H1 (cell line): Measurements from ENCODE around the gene ZNF14. TPM values are rescaled to one million over a fixed set of nuclear protein-coding genes. Genes with fewer than 3 reads are reported as not detected.

ENCODE experiments used
- CTCF ChIA-PET: fragments of 300-600 bp; sonication (Branson Sonifier 250); formaldehyde crosslinking; loops from one replicate; lab custom pipeline; 2021; ENCODE audit not compliant: partially characterized antibody; lab: Charles Lee
- POLR2A ChIA-PET: fragments of 300-600 bp; sonication (Branson Sonifier 250); formaldehyde crosslinking; loops from one replicate; lab custom pipeline; 2021; ENCODE audit warnings: inconsistent platforms; ENCODE audit not compliant: partially characterized antibody; lab: Charles Lee
- DNase-seq, 2 experiments: peaks; one replicate each; pipeline versions ENCODE4 v3.0.0 to v3.0.0-alpha.2; 2010 to 2022; ENCODE audit warnings: low spot score in 2 of 2, low read depth in 1 of 2, mixed read lengths in 1 of 2
- FAIRE-seq: peaks from 2 replicates; lab custom pipeline; 2011; peaks lifted over from hg19 to GRCh38; lab: Jason Lieb, UNC
- H2AFZ ChIP-seq: 2 replicates; pipeline ENCODE4 v1.8.1; 2012; ENCODE audit warnings: low read length, inconsistent platforms
- H2AK5ac ChIP-seq: 2 replicates; pipeline ENCODE4 v1.6.1; 2013; ENCODE audit warnings: low read depth, low read length
- H2BK120ac ChIP-seq: replicated peaks from 2 replicates; pipeline ENCODE3; 2013; ENCODE audit warnings: low read depth, low read length, inconsistent platforms
- H2BK12ac ChIP-seq: 2 replicates; pipeline ENCODE4 v1.6.1; 2013; ENCODE audit warnings: low read depth, low read length
- H2BK15ac ChIP-seq: 2 replicates; pipeline ENCODE4 v1.6.1; 2013; ENCODE audit warnings: low read length
- H2BK20ac ChIP-seq: 2 replicates; pipeline ENCODE4 v1.6.1; 2013; ENCODE audit warnings: low read length
- H2BK5ac ChIP-seq: 2 replicates; pipeline ENCODE4 v1.6.1; 2013; ENCODE audit warnings: low read depth, low read length
- H3K14ac ChIP-seq: 2 replicates; pipeline ENCODE4 v1.6.1; 2013; ENCODE audit warnings: inconsistent platforms; ENCODE audit not compliant: insufficient read length
- H3K18ac ChIP-seq: 2 replicates; pipeline ENCODE4 v1.6.1; 2013; ENCODE audit warnings: low read length; ENCODE audit errors: extremely low read depth
- H3K23ac ChIP-seq: 2 replicates; pipeline ENCODE4 v1.6.1; 2013; ENCODE audit warnings: inconsistent platforms; ENCODE audit not compliant: insufficient read length
- H3K23me2 ChIP-seq: 2 replicates; pipeline ENCODE4 v1.6.1; 2013; ENCODE audit warnings: low read depth, low read length
- H3K27ac ChIP-seq: 2 replicates; pipeline ENCODE4 v1.6.1; 2011; ENCODE audit warnings: low read depth, low read length, inconsistent platforms
- H3K27me3 ChIP-seq, 4 experiments: replicated peaks in 1 of 4; 1 replicate in 1 of 4; 2 replicates in 3 of 4; pipeline versions ENCODE4 v1.6.1 to v1.8.1; 2011 to 2013; ENCODE audit warnings: low read length in 3 of 4, mild to moderate bottlenecking in 3 of 4, inconsistent platforms in 2 of 4, mixed read lengths in 2 of 4, moderate library complexity in 1 of 4; ENCODE audit not compliant: control insufficient read depth in 3 of 4, insufficient read depth in 3 of 4; ENCODE audit errors: extremely low read depth in 1 of 4
- H3K36me3 ChIP-seq, 4 experiments: 2 replicates each; pipeline versions ENCODE4 v1.6.1 to v1.8.1; 2011 to 2013; ENCODE audit warnings: mild to moderate bottlenecking in 4 of 4, low read length in 3 of 4, moderate library complexity in 2 of 4, control low read depth in 1 of 4, inconsistent platforms in 1 of 4; ENCODE audit not compliant: insufficient read depth in 4 of 4, control insufficient read depth in 2 of 4
- H3K4ac ChIP-seq: replicated peaks from 2 replicates; pipeline ENCODE3; 2013; ENCODE audit warnings: low read length, low read depth, mixed read lengths, inconsistent platforms; ENCODE audit not compliant: insufficient read length
- H3K4me1 ChIP-seq, 4 experiments: replicated peaks in 1 of 4; 1 replicate in 1 of 4; 2 replicates in 3 of 4; pipeline versions ENCODE4 v1.6.1 to v1.8.1; 2011 to 2013; ENCODE audit warnings: low read length in 3 of 4, inconsistent platforms in 2 of 4, mixed read lengths in 1 of 4; ENCODE audit not compliant: insufficient read depth in 4 of 4, control insufficient read depth in 3 of 4
- H3K4me2 ChIP-seq, 2 experiments: 2 replicates each; pipeline versions ENCODE4 v1.6.1 to v1.8.1; 2011 to 2013; ENCODE audit warnings: low read depth in 2 of 2, low read length in 2 of 2, control low read depth in 1 of 2, inconsistent platforms in 1 of 2, mild to moderate bottlenecking in 1 of 2; ENCODE audit not compliant: insufficient read depth in 1 of 2
- H3K4me3 ChIP-seq, 4 experiments: fragments of 200-600, 300-600 bp in 1 of 4; sonication (generic), shearing (Covaris generic), sonication (Bioruptor Twin) in 1 of 4; 2 replicates each; pipeline versions ENCODE4 v1.5.1 to v1.8.1; 2011 to 2016; ENCODE audit warnings: low read length in 4 of 4, low read depth in 3 of 4, control low read depth in 2 of 4, inconsistent platforms in 2 of 4, mild to moderate bottlenecking in 2 of 4, mixed read lengths in 1 of 4, moderate library complexity in 1 of 4; ENCODE audit not compliant: insufficient read depth in 2 of 4; ENCODE audit errors: extremely low read depth in 1 of 4
- H3K56ac ChIP-seq: replicated peaks from 2 replicates; pipeline ENCODE3; 2013; ENCODE audit warnings: low read depth, mild to moderate bottlenecking, mixed read lengths, low read length, inconsistent platforms; ENCODE audit not compliant: insufficient read length
- H3K79me1 ChIP-seq: 2 replicates; pipeline ENCODE4 v1.6.1; 2013; ENCODE audit warnings: low read depth, low read length, control low read depth
- H3K79me2 ChIP-seq, 2 experiments: 2 replicates each; pipeline versions ENCODE4 v1.6.1 to v1.8.1; 2012 to 2013; ENCODE audit warnings: low read length in 2 of 2, mild to moderate bottlenecking in 2 of 2, inconsistent platforms in 1 of 2; ENCODE audit not compliant: insufficient read depth in 2 of 2, control insufficient read depth in 1 of 2
- H3K9ac ChIP-seq, 4 experiments: replicated peaks in 1 of 4; 1 replicate in 1 of 4; 2 replicates in 3 of 4; pipeline versions ENCODE4 v1.6.1 to v1.8.1; 2011 to 2013; ENCODE audit warnings: low read depth in 3 of 4, low read length in 3 of 4, control low read depth in 2 of 4, mild to moderate bottlenecking in 2 of 4, moderate library complexity in 2 of 4, inconsistent platforms in 1 of 4; ENCODE audit errors: extremely low read depth in 1 of 4
- H3K9me3 ChIP-seq, 2 experiments: 2 replicates each; pipeline versions ENCODE4 v1.6.1 to v1.8.1; 2012 to 2013; ENCODE audit warnings: mild to moderate bottlenecking in 2 of 2, moderate library complexity in 2 of 2, control low read depth in 1 of 2, inconsistent platforms in 1 of 2, low read depth in 1 of 2, low read length in 1 of 2, mixed read lengths in 1 of 2; ENCODE audit not compliant: insufficient read depth in 2 of 2
- H4K20me1 ChIP-seq, 2 experiments: replicated peaks in 1 of 2; 2 replicates each; pipeline versions ENCODE3 to v1.8.1; 2011 to 2013; ENCODE audit warnings: inconsistent platforms in 2 of 2, low read length in 2 of 2, mild to moderate bottlenecking in 1 of 2; ENCODE audit not compliant: insufficient read depth in 2 of 2, control insufficient read depth in 1 of 2
- H4K5ac ChIP-seq: 2 replicates; pipeline ENCODE4 v1.6.1; 2013; ENCODE audit warnings: low read length, low read depth, mixed read lengths, inconsistent platforms; ENCODE audit not compliant: insufficient read length
- H4K8ac ChIP-seq: 2 replicates; pipeline ENCODE4 v1.8.0; 2013; ENCODE audit warnings: mild to moderate bottlenecking, moderate library complexity, low read length, inconsistent platforms; ENCODE audit not compliant: insufficient read depth; ENCODE audit errors: extremely low read depth
- H4K91ac ChIP-seq: replicated peaks from 2 replicates; pipeline ENCODE3; 2013; ENCODE audit warnings: low read length, mixed read lengths, inconsistent platforms; ENCODE audit not compliant: insufficient read length
- BCL11A ChIP-seq, 2 experiments: IDR thresholded peaks; one replicate each; pipeline ENCODE4 v1.6.1; 2011; ENCODE audit warnings: low read depth in 2 of 2, low read length in 2 of 2, mild to moderate bottlenecking in 2 of 2
- CREB1 ChIP-seq: IDR thresholded peaks from 2 replicates; pipeline ENCODE4 v1.6.1; 2012; ENCODE audit warnings: inconsistent platforms
- EGR1 ChIP-seq: IDR thresholded peaks from 2 replicates; pipeline ENCODE4 v1.6.1; 2011; ENCODE audit warnings: low read depth, low read length, borderline replicate concordance
- EZH2 ChIP-seq: fragments of 200-600 bp; sonication (generic); IDR thresholded peaks from 2 replicates; pipeline ENCODE4 v1.7.1; 2012; ENCODE audit warnings: low read depth, mild to moderate bottlenecking, moderate library complexity, low read length, inconsistent platforms; ENCODE audit not compliant: severe bottlenecking
- HDAC2 ChIP-seq, 2 experiments: fragments of 300-600 bp in 1 of 2; sonication (generic) in 1 of 2; IDR thresholded peaks; 2 replicates each; pipeline ENCODE4 v1.6.1; 2011 to 2012; ENCODE audit warnings: low read depth in 2 of 2, low read length in 2 of 2, mild to moderate bottlenecking in 2 of 2, moderate library complexity in 2 of 2, borderline replicate concordance in 1 of 2, inconsistent platforms in 1 of 2
- KDM5A ChIP-seq: fragments of 200-600 bp; IDR thresholded peaks from 2 replicates; pipeline ENCODE4 v1.7.1; 2012; ENCODE audit warnings: mild to moderate bottlenecking, low read length, inconsistent platforms, mixed read lengths
- PHF8 ChIP-seq: fragments of 200-600 bp; sonication (generic); conservative IDR thresholded peaks from 2 replicates; pipeline ENCODE4 v1.7.1; 2012; ENCODE audit warnings: low read depth, mild to moderate bottlenecking, inconsistent platforms, low read length, moderate library complexity
- POLR2A ChIP-seq, 2 experiments: IDR thresholded peaks; 1 replicate in 1 of 2; 2 replicates in 1 of 2; pipeline ENCODE4 v1.6.1; 2011; ENCODE audit warnings: low read depth in 2 of 2, low read length in 2 of 2, mild to moderate bottlenecking in 2 of 2; ENCODE audit errors: control extremely low read depth in 1 of 2
- POU5F1 ChIP-seq: IDR thresholded peaks from 2 replicates; pipeline ENCODE4 v1.6.1; 2011; ENCODE audit warnings: low read depth, mild to moderate bottlenecking, low read length, moderate library complexity
- RFX5 ChIP-seq: IDR thresholded peaks from 2 replicates; pipeline ENCODE4 v1.6.1; 2011; ENCODE audit warnings: low read depth, low read length, improper control_type of control experiment, borderline replicate concordance
- RXRA ChIP-seq: IDR thresholded peaks from 2 replicates; pipeline ENCODE4 v1.6.1; 2011; ENCODE audit warnings: low read depth, mild to moderate bottlenecking, low read length, moderate library complexity; ENCODE audit not compliant: insufficient read depth
- SIN3A ChIP-seq, 2 experiments: IDR thresholded peaks in 1 of 2; conservative IDR thresholded peaks in 1 of 2; 2 replicates each; pipeline ENCODE4 v1.6.1; 2011 to 2012; ENCODE audit warnings: low read length in 2 of 2, improper control_type of control experiment in 1 of 2, low read depth in 1 of 2, mild to moderate bottlenecking in 1 of 2
- USF2 ChIP-seq: IDR thresholded peaks from 2 replicates; pipeline ENCODE4 v1.6.1; 2011; ENCODE audit warnings: low read length, improper control_type of control experiment
- YY1 ChIP-seq: IDR thresholded peaks from 2 replicates; pipeline ENCODE4 v1.6.1; 2011; ENCODE audit warnings: low read depth, mild to moderate bottlenecking, low read length
- WGBS, 2 experiments: shearing (Covaris generic) in 1 of 2; methylation state at CpG; one replicate each; pipeline versions ENCODE4 v1.1.6 to v1.1.7; 2013 to 2015; ENCODE audit warnings: low lambda C conversion rate in 2 of 2, mixed read lengths in 2 of 2, inconsistent platforms in 1 of 2, low coverage in 1 of 2, missing lambda C conversion rate in 1 of 2; ENCODE audit not compliant: insufficient replicate concordance in 2 of 2, insufficient coverage in 1 of 2, insufficient read length in 1 of 2; ENCODE audit errors: extremely low coverage in 1 of 2, missing lambda C conversion rate in 1 of 2; 5-methylcytosine and 5-hydroxymethylcytosine counted together
- polyA plus RNA-seq, 7 experiments: library from polyadenylated mRNA; depleted of rRNA in 3 of 7; stranded (reverse) in 5 of 7; unstranded in 2 of 7; fragments of >200 nt in 5 of 7; fragments of 200-250 nt in 2 of 7; gene quantifications; 1 replicate in 5 of 7; 2 replicates in 1 of 7; 4 replicates in 1 of 7; pipeline versions ENCODE4 v1.2.1 to v1.2.3, GENCODE V29; 2011 to 2013; ENCODE audit warnings: missing spikeins in 2 of 7, mixed read lengths in 2 of 7
- total RNA-seq: library from RNA; stranded (reverse); fragmentation: NEBNext Ultra II Directional; extraction: Animal tissue kit (Norgen Biotek cat#: 25700); gene quantifications from 2 replicates; pipeline ENCODE4 v1.2.1, GENCODE V29; 2021

The ZNF14 gene
- total and polyA plus RNA-seq, 2 of the 8 experiments (the other 6 are each of a cell fraction or from before 2014, with no cell fraction given) = 1.00 to 7.4 TPM

- Histone ChIP-seq H2BK12ac (no peak overlapping the region), H2BK120ac (no peak overlapping the region), H3K79me2 (no peaks in the 10 kb centered on the region), H2AK5ac (no peak overlapping the region), H3K9ac (no peak overlapping the region), H3K27ac (no peak overlapping the region), H3K14ac (no peak overlapping the region), H3K36me3 (no peaks in the 10 kb centered on the region), H2AFZ (no peak overlapping the region), H4K91ac (no peak overlapping the region), H3K56ac (no peak overlapping the region), H3K23me2 (no peaks in the 10 kb centered on the region), H3K18ac (no peak overlapping the region), H3K4me2 (no peak overlapping the region), H4K20me1 (no peaks in the 10 kb centered on the region), H4K5ac (no peak overlapping the region), H3K4me3 (no peak overlapping the region), H3K4ac (no peak overlapping the region), H3K79me1 (no peaks in the 10 kb centered on the region), H4K8ac (no peak overlapping the region), H3K9me3 (peaks cover 0 to 3% of the 10 kb centered on the region in 2 experiments; a peak in 1 of 4 replicates), H3K4me1 (no peaks in the 10 kb centered on the region), H2BK20ac (no peak overlapping the region), H2BK5ac (no peak overlapping the region), H2BK15ac (no peak overlapping the region), H3K27me3 (peaks cover 0 to 2% (median 0%) of the 10 kb centered on the region in 4 experiments; a peak in 1 of 7 replicates), H3K23ac (no peak overlapping the region)
- DNase-seq (no peak), FAIRE-seq (no peak)
- POLR2A ChIA-PET = interaction anchor here (1.2 kb wide), 1 partner anchor 11 kb away, joined by 4 read pairs; the partner anchor contains the start of gene ZNF14
- CTCF ChIA-PET = no interaction called here
- WGBS, 2 experiments = 87% methylated on average over 6 of the region's 6 CpGs; no CpG with 5 or more reads in 1 of the 2 experiments
- TF ChIP-seq PHF8 (no peak), KDM5A (no peak), USF2 (no peak), BCL11A (IDR thresholded peaks at IDR 0.05; ENCODE audit: low read depth in 2 of 2, low read length in 2 of 2) (no peak), YY1 (no peak), EGR1 (no peak), RXRA (no peak), POU5F1 (no peak), CREB1 (no peak), SIN3A (conservative IDR thresholded peaks at IDR 0.05 in 1 of 2, IDR thresholded peaks at IDR 0.05 in 1 of 2; ENCODE audit: low read depth in 1 of 2, low read length in 2 of 2) (no peak), POLR2A (IDR thresholded peaks at IDR 0.05; ENCODE audit: control extremely low read depth in 1 of 2, low read depth in 2 of 2, low read length in 2 of 2) (no peak), HDAC2 (IDR thresholded peaks at IDR 0.05; ENCODE audit: borderline replicate concordance in 1 of 2, low read depth in 2 of 2, low read length in 2 of 2) (no peak), EZH2 (no peak), RFX5 (no peak)
These were observed 10.3 kb upstream of the ZNF14 start for GRCh38 chr19:19743176-19743575.
